GM21515 (cell line): ENCODE data around the gene MED29.

Source experiments
- ATAC-seq: cut with Tn5 transposase; IDR thresholded peaks from one replicate; pipeline ENCODE4 v1.9.1; 2021; ENCODE audit not compliant: unreplicated experiment

The MED29 gene

DNA sequence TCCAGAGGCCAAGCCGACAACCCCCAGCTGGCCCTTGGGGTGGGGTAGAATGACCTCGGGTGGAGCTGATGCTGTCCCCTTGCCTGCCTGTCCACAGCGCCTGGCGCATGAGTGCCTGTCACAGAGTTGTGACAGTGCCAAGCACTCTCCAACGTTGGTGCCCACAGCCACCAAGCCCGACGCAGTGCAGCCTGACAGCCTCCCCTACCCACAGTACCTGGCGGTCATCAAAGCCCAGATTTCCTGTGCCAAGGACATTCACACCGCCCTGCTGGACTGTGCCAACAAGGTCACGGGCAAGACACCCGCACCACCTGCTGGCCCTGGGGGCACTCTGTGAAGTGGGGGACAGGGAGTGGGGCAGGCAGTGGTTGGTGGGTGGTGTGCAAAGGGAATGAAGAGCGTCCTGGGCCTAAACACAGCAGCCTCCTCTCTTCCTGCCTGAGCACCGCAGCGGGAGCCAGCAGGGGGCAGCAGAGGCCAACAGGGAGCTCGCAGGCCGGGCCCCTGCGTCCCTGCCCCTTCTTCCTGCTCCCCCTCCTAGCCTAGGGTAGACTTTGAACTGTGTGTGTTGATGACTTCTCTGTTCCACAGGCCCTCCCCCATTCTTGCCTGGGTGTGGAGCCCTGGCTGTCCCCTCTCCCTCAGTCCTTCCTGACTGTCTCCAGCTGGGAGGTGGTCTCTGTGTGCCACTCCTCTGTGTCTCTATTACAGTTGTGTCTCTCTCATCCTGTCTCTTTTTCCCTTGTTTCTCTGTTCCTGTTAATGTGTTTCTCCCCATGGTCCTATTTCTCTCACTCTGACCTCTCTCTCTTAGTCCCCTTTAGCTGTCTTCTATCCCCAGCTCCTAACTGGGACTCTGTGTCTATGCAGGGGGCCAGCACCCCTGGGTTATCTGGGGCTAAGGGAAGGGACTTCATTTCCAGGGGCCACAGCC is 6.5 kb downstream of the MED29 start:
- ATAC-seq: peak; percentile 32

DNA sequence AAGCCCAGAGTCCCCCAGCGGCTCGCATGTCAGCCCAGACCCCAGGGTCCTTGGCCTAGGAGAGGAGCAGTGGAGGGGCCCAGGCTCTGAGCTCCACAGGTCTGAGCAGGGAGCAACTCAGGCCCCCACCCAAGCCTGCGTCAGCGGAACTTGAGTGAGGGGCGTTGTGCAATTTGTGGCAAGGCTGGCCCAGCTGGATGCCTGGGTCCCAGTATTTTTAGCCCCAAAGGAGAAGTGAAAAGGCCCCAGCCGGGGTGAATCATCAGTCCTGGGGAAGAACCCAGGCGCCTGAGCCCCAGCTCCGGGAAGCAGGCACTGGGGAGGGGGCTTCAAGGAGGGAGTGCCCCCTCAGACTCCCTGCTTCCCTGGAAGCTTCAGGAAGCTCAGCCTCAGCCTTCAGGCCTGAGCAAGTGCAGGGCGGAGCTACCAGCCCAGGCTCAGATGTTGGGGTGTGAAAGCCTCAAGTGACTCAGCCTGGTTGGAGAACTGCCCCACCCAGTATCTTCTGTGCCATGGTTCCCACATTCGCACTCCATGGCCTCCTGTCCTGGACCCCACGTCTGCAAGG is 7.2 kb downstream of the MED29 start:
- ATAC-seq: no peak

DNA sequence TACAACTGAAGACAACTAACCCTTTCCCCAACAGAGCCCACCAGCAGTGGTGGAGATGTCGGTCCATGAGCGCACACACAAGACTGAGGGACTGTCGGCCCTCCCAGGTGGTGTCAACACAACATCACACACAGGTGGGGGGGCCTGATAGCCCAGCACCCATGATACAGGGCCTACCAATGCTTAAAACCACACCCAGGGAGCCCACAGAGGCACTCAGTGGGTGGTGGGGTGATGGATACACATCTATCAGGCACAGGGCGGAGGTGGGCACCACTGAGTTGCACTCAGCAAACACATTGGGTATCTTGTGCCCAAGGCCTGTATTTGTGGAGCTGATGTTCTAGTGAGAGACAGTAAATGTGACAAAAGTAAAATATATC is 8.5 kb downstream of the MED29 start:
- ATAC-seq: no peak

DNA sequence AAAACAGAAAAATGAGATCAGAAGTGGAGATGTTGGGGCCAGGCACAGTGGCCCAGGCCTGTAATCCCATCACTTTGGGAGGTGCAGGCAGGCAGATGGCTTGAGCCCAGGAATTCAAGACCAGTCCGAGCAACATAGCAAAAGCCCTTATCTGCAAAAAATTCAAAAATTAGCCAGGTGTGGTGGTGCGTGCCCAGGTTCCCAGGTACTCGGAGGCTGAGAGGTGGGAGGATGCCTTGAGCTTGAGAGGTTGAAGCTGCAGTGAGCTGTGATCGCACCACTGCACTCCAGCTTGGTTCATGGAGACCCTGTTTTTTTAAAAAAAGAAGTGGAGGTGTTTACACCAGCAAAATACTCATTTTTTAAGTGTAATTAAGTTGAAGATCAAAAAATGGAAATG is 8.9 kb downstream of the MED29 start:
- no peak for ATAC-seq

DNA sequence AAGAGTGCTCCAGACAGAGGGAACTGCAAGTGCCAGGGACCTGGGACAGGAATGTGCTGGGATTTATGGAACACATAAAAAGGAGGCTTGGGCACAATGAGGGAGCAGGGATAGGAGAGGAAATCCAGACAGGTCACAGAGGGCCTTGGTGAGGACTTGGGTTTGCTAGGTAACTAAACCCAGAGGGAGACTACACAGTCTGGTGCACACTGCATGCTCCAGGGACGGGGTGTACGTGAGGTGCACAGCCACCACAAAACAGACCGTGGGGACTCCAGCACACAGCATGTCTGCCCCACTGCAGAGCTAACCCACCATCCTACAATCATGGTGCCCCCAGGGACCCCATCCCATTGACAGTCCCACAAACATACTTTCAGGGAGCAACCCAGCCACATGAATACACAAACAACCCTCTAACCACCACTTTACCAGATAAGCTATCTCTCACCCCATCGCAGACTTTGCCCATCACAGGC is 9.9 kb downstream of the MED29 start:
- ATAC-seq: no peak

DNA sequence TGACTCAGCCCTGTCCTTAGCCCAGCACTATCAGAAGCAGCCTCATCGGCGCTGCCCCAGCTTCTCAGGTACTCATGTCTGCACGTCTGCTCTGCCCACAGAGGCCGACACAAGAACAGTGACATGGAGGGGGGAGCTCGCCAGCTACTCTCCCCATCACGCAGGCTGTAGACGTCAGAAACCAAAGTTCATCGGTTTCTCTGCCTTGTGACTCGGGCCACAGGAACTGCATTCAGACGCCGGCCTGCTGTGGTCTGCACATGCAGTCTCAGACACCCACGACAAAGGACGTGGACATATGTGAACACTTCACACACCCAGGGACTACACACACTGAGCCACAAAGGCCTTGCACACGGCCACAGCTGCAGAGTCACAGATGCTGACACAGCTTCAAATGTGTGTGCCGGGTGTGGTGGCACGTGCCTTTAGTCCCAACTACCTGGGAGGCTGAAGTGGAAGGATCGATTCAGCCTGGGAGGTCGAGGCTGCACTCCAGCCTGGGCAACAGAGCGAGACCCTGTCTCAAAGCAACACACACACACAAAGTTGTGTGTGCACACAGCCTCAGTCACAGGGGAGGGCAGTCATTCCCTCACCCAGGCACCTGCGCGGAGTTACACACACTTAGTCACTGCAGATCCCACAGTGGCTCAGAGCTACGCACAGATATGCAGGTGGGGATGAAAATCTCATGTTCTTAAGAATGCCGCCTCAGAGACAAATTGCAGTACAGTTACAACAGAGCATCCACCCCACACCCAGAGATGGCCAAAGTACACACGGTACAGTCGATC is 10.6 kb downstream of the MED29 start:
- no peak for ATAC-seq

DNA sequence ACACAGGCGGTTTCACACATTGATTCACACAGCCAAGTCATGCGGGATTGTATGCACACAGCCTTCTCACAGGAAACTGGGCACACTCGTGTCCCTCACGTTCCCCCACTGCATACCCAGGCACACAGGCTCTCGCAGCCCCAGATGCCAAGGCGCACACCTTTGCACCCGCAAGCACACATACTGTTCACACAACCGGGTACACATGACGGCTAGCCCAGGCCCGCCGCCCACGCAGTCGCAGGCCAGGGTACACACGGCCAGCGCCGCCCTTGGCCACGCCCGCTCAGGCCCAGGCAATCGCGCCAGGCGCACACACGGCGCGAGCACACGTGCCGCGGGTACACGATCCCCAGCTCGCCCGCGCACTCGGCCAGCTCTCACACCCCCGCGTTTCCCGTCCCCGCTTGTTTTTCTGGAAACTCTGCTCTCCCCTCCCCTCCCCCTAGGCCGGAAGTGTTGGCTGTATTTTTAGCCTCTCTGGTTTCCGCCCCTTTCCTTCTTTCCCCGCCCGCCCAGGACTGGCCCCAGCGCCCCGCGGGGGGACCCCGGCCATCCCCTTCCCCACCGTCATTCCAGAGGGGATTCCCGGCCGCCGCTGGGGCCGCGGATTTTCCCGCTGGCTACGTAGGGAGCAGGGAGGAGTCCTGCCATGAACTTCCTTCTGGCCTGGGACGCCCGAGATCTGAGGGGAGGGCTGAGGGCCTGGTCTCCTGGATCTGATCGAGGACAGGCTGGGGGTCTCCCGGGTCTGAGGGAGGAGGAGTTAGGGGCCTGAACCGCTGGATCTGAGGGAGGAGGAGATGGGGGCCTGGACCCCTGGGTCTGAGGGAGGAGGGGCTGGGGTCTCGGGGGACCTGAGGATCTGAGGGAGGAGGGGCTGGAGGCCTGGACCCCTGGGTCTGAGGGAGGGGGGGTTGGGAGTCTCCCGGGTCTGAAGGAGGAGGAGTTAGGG is 11.4 kb downstream of the MED29 start:
- peak; percentile 30 for ATAC-seq

DNA sequence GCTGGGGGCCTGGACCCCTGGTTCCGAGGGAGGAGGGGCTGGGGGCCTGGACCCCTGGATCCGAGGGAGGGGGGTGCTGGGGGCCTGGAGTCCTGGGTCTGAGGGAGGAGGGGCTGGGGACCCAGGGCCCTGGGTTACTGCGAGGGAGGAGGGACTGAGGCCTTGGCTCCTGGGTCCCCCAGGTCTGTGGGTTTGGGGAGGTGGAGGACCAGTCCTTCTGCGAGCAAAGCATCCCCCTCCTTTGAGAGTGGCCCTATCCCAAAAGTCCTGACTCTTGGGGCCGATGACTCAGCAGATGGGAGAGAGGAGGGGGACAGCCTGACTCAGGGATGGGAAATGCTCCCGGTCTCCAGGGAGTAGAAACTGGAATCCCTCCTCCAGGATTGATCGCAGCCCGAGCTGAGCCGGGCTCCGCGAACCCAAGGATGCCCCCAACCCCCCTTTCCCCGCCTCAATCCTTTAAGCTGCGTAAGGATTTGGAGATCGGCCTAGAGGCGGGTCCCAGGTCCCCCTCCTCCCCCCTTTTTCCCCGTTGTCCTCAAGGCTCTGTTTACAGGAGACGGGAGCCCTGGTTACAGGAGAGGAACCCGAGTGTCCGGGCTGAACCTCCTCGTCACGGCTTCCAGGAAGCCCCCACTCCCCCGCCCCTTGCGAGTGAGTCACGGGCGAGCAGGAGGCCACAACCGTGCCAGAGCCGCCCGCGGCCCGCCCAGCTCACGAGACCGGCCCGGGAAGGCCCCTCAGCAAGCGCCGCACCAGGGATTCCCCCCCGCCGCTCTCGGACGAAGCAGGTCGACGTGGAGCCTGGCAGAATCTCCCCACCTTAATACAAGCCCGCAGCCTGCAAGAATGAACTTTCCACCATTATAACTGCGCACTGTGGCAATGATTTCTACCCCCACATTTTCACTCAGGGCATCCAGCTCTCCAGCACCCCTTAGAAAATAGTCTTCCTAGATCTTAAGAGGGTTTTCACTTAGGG is 12.4 kb downstream of the MED29 start:
- ATAC-seq: peak; percentile 18

DNA sequence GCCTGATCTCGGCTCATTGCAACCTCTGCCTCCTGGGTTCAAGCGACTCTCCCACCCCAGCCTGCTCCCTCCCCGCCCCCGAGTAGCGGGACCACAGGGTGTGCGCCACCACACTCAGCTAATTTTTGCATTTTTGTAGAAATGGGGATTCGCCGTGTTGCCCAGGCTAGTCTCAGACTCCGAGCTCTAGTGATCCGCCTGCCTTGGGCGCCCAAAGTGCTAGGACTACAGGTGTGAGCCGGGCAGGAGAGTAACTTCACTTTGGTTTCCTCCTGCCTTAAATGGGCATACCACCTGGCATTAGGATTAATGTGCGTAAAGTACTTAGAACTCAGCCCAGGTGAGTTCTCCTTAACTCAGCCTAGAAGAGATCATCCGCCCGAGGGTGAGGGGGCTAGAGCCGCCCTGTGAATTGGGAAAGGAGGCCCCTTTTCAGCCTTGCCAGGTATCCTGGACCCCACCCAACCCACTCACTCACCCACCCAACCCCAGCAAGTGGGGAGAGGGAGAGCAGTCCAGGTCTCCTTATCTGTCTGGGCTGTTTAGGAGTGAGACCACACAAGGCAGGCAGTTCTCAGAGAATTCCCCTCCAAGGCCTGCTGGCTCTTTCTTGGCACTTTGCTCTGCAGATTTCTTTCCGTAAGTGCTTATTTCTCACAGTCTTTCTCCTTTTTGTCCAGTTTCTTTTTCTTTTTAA is 14.2 kb downstream of the MED29 start:
- ATAC-seq: no peak

DNA sequence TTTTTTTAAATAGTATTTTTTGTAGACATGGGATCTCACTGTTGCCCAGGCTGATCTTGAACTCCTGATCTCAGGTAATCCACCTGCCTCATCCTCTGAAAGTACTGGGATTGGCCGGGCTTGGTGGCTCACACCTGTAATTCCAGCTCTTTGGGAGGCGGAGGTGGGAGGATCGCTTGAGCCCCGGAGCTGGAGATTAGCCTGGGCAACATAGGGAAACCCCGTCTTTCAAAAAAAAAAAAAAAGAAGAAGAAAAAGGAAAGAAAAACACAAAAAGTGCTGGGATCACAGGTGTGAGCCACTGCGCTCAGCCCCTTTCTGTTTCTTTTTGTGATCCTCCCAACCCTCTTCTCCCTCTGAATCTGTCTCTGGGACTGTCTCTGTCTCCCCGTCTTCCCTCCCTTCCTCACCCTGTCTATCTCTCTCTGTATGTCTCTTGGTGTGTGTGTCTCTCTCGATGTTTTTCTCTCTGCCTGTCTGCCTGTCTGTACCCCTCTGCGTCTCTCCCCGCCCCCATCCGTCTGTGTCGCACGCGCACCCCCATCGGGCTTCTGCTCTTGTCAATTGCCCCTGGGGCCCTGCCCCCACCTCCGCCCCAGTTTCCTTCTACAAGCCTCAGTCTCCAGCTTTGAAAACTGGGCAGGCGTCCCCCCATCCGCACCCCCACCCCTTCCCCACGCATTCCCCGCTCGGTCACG is 14.9 kb downstream of the MED29 start:
- no peak for ATAC-seq

DNA sequence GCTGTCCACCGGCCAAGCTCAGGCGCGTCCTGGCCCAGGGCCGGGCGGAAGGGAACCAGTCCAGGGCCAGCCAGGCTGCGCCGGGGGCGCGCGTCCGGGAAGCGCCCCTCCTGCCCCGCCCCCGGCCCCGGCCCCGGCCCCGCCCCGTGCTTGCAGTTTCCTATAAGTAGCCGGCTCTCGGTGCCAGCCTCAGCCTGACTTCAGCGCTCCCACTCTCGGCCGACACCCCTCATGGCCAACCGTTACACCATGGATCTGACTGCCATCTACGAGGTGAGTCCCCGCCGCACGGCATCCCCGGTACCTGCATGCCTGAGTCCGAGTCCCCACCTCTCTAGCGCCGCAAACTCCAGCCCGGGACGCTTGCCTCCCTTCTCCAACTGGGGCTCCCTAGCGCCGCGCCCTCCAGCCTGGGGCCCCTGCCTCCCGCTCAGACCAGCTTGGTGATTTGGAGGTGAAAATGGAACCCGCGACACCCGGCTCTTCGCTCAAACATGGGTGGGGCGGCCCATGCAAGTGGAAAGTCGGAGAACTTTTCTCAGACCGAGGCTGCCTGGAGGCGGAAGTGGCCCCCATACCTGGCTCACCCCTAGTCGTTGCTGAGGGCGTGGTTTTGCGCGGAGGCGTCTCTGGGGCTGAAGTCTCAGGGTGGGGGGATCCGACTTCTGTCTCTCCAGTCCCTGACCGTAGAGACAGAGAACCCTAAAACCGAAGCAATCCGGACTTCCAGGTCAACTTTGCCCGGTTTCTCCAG is 15.7 kb downstream of the MED29 start, which contains the start of gene ZFP36:
Gene ZFP36 (plus strand): TSS at position 192 of the 754 bp plus-strand sequence. CDS start 58 bp downstream, at position 250.
- ATAC-seq: peak; percentile 17

DNA sequence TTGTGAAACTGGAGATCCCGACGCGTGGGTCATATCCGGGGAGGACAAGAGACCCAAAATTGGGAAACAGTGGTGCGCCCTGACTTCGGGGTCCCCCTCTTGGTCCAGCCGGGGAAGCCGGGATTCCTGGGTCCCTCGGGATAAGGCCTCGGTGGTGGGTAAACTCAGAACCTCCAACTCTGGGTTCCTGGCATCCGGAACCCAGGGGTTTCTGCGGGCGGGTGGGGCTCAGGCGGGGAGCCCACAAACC is 16.2 kb downstream of the MED29 start:
- no peak for ATAC-seq

DNA sequence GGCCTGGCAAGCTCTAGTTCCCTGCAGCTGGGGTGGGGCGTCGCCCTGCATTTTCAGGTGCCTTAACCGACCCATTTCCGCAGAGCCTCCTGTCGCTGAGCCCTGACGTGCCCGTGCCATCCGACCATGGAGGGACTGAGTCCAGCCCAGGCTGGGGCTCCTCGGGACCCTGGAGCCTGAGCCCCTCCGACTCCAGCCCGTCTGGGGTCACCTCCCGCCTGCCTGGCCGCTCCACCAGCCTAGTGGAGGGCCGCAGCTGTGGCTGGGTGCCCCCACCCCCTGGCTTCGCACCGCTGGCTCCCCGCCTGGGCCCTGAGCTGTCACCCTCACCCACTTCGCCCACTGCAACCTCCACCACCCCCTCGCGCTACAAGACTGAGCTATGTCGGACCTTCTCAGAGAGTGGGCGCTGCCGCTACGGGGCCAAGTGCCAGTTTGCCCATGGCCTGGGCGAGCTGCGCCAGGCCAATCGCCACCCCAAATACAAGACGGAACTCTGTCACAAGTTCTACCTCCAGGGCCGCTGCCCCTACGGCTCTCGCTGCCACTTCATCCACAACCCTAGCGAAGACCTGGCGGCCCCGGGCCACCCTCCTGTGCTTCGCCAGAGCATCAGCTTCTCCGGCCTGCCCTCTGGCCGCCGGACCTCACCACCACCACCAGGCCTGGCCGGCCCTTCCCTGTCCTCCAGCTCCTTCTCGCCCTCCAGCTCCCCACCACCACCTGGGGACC is 16.6 kb downstream of the MED29 start:
- ATAC-seq: no peak

DNA sequence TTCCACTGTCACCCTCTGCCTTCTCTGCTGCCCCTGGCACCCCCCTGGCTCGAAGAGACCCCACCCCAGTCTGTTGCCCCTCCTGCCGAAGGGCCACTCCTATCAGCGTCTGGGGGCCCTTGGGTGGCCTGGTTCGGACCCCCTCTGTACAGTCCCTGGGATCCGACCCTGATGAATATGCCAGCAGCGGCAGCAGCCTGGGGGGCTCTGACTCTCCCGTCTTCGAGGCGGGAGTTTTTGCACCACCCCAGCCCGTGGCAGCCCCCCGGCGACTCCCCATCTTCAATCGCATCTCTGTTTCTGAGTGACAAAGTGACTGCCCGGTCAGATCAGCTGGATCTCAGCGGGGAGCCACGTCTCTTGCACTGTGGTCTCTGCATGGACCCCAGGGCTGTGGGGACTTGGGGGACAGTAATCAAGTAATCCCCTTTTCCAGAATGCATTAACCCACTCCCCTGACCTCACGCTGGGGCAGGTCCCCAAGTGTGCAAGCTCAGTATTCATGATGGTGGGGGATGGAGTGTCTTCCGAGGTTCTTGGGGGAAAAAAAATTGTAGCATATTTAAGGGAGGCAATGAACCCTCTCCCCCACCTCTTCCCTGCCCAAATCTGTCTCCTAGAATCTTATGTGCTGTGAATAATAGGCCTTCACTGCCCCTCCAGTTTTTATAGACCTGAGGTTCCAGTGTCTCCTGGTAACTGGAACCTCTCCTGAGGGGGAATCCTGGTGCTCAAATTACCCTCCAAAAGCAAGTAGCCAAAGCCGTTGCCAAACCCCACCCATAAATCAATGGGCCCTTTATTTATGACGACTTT is 17.4 kb downstream of the MED29 start:
- ATAC-seq: no peak

DNA sequence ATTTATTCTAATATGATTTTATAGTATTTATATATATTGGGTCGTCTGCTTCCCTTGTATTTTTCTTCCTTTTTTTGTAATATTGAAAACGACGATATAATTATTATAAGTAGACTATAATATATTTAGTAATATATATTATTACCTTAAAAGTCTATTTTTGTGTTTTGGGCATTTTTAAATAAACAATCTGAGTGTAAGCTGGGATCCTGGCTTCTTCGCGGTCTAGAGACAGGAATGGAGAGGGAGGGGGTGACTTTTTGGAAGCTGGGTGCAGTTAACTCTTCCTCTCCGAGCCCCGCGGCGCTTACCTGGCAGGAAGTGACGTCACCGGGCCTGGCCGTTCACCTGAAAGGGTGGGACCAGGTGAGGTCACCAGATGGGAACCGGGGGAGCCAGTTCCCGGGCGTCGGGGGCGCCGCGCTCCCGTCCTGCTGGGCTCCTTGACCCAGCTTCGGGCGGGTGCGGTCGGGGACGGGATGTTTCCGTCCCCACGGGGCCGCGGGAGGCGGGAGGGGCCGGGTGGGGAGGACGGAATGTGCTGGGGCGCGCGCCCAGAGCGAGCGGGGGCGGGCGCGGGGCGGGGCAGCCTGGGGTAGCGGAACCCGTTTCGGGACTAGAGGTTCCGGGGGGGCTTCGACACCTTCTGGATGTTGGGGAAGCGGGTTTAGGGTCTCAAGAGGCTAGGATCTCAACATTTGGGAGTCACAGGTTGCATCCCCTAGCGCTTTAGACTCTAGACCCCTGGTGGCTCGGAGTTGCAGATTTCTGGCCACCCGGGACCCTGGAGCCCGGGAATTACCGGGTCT is 18.2 kb downstream of the MED29 start:
- no peak for ATAC-seq
